K562 (cell line): ENCODE data around the gene ICAM2. TPM values are rescaled to one million over a fixed set of nuclear protein-coding genes. Genes with fewer than 3 reads are reported as not detected.

Experiments used
- BMI1 ChIP-seq: fragments of 150-350 bp; IDR thresholded peaks from 2 replicates; pipeline ENCODE4 v1.6.1; 2014; ENCODE audit warnings: low read length
- POU5F1 ChIP-seq: fragments of 150-350 bp; IDR thresholded peaks from 2 replicates; pipeline ENCODE4 v1.6.1; 2014; ENCODE audit warnings: borderline replicate concordance, low read length, low read depth, mild to moderate bottlenecking; ENCODE audit not compliant: partially characterized antibody
- PYGO2 ChIP-seq: fragments of 450-650 bp; IDR thresholded peaks from 2 replicates; pipeline ENCODE4 v1.6.1; 2016; ENCODE audit warnings: mild to moderate bottlenecking, missing genetic modification characterization, moderate library complexity, missing compliant biosample characterization
- RBM15 ChIP-seq: fragments of 200-400 bp; formaldehyde crosslinking; IDR thresholded peaks from 2 replicates; pipeline ENCODE4 v1.6.1; 2018; ENCODE audit warnings: mild to moderate bottlenecking, low read length, moderate library complexity; ENCODE audit not compliant: insufficient read depth
- RFX5 ChIP-seq: IDR thresholded peaks from 2 replicates; pipeline ENCODE4 v1.6.1; 2011; ENCODE audit warnings: low read depth, mild to moderate bottlenecking, improper control_type of control experiment, low read length
- RFX7 ChIP-seq: fragments of 250-450 bp; sonication (Bioruptor Pico); IDR thresholded peaks from 2 replicates; pipeline ENCODE4 v1.5.1; 2021; ENCODE audit warnings: mild to moderate bottlenecking
- TAF1 ChIP-seq: IDR thresholded peaks from 2 replicates; pipeline ENCODE4 v1.6.1; 2011; ENCODE audit warnings: mild to moderate bottlenecking, low read length, moderate library complexity; ENCODE audit not compliant: insufficient read depth, control insufficient read depth, severe bottlenecking; ENCODE audit errors: extremely low read depth
- TBP ChIP-seq: optimal IDR thresholded peaks from 2 replicates; pipeline ENCODE3; 2011; ENCODE audit warnings: low read depth, low read length, improper control_type of control experiment
- ZNF445 ChIP-seq: fragments of 250-450 bp; sonication (Bioruptor Pico); IDR thresholded peaks from 2 replicates; pipeline ENCODE4 v1.4.0; 2020; ENCODE audit warnings: low read depth, mild to moderate bottlenecking, moderate library complexity
- polyA plus RNA-seq, 8 experiments: library from polyadenylated mRNA; depleted of rRNA in 4 of 8; stranded (reverse) in 5 of 8; unstranded in 3 of 8; fragments of >200 nt; fragmentation: Nextera tagmentation in 2 of 8; fragmentation: Illumina TruSeq in 1 of 8; extraction: Ambion mirVana in 2 of 8; extraction: Trizol in 1 of 8; gene quantifications; 2 replicates each; pipeline versions ENCODE4 v1.2.1 to v1.2.3, GENCODE V29; 2011 to 2014; ENCODE audit warnings: inconsistent platforms in 1 of 8, missing spikeins in 1 of 8
- total RNA-seq, 7 experiments: library from RNA; depleted of rRNA in 6 of 7; stranded (reverse); fragments of >200 nt in 6 of 7; fragmentation: Illumina TruSeq in 2 of 7; extraction: Trizol in 2 of 7; gene quantifications; 2 replicates each; pipeline versions ENCODE4 v1.2.1 to v1.2.3, GENCODE V29; 2011 to 2021; ENCODE audit warnings: low replicate concordance in 1 of 7
- TF ChIP-seq, protein P1 (sequence below): fragments of 250-450 bp; sonication (Bioruptor Pico); IDR thresholded peaks from 2 replicates; pipeline ENCODE4 v1.5.0; 2021; ENCODE audit warnings: mild to moderate bottlenecking, moderate library complexity
- TF ChIP-seq, protein P2 (sequence below), 3 experiments: fragments of 200-800 bp in 1 of 3; fragments of 250-450 bp in 1 of 3; fragments of 450-650 bp in 1 of 3; sonication (Bioruptor Pico) in 1 of 3; sonication (Bioruptor generic) in 1 of 3; formaldehyde crosslinking in 1 of 3; IDR thresholded peaks; 2 replicates each; pipeline versions ENCODE4 v1.6.1 to v1.8.0; 2016 to 2022; ENCODE audit warnings: mild to moderate bottlenecking in 2 of 3, missing genetic modification characterization in 2 of 3, missing compliant biosample characterization in 1 of 3, moderate library complexity in 1 of 3
- TF ChIP-seq, protein P3 (sequence below): IDR thresholded peaks from 3 replicates; pipeline ENCODE4 v1.6.1; 2011; ENCODE audit warnings: borderline replicate concordance, mild to moderate bottlenecking, moderate library complexity; ENCODE audit not compliant: insufficient read length; ENCODE audit errors: extremely low read depth
- TF ChIP-seq, protein P4 (sequence below): fragments of 200-800 bp; sonication (Bioruptor generic); IDR thresholded peaks from 2 replicates; pipeline ENCODE4 v1.6.1; 2017; ENCODE audit warnings: missing genetic modification characterization, missing compliant biosample characterization

Gene ICAM2
- total and polyA plus RNA-seq, 9 of the 15 experiments (the other 6 are each of a cell fraction or from before 2014, with no cell fraction given): 37.9 to 89.4 (median 60.6) TPM

DNA sequence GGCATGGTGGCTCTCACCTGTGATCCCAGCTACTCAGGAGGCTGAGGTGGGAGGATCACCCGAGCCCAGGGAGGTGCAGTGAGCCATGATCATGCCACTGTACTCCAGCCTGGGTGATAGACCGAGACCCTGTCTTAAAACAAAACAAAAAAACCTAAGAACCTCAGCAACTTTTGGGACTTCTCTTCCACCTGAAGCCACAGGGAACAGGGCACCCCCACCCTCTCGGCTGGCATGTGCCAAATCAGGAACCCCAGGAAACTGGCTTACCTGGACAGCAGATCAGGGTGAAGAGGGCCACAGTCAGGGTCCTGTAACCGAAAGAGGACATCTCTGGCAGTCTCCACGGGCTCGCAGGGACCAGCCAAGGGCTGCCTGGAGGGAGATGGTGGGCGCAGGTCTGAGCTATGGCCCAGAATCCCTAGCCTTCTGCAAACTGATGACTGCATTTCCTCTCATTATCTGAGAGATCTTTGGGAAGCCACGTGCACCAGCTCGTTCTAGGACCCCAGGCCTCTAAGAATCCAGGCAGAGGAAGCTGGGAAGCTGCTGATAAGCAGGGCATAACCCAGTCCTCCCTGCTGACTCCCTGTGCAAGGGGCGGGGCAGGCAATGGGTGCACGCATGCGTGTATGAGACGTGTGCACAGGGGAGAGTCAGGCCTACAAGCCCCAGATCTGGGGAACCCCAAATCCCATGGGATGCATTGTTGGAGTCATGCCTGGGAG, 13.9 kb downstream of the ICAM2 start (continued):
- TF ChIP-seq, protein P1, sequence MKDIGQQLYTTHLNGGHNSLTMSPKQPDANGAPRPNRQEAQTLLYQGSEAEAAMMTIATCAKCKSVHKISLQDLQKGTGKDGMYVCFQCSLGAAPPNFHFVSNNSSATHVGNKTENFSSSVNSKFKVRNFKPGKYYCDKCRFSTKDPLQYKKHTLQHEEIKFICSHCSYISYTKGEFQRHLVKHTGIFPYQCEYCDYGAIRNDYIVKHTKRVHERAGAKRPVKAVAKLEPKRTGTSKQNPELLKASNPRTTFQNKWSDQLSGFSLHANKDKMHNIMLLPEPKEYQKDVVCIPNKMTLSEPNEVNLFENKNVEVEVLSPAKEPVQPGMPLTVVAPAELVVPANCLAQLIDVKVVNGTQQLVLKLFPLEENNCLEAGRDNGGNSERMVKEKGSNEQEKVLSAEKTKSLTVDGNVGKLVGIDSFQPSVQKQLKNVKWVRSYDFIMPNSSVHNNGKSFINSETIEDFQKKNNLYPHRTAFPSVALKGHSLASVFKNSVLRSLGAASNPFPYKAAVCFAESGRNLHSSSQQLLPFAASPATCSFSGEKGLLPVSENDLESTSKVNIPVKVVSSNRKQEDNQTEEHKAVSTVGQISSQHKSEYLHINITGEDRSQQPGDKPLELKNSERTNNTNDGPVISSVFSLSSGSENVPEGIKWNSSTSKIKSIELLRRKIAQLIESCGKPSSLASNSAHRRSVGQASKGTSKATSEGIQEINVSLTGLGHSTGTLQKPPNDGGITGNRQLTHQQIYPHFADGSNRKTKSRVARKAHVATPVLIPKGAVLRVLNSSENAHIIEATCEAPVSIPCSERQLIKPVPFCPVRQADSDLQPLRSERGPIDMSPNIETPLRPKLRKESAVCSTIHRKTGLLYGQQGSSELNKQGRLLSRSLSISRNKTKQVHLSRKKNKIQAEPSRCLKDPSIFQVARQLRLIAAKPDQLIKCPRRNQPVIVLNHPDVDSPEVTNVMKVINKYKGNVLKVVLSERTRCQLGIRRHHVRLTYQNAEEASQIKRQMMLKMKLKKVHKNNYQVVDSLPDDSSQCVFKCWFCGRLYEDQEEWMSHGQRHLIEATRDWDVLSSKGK (CRISPR knock-in tag): no peak
- TF ChIP-seq, protein P2, sequence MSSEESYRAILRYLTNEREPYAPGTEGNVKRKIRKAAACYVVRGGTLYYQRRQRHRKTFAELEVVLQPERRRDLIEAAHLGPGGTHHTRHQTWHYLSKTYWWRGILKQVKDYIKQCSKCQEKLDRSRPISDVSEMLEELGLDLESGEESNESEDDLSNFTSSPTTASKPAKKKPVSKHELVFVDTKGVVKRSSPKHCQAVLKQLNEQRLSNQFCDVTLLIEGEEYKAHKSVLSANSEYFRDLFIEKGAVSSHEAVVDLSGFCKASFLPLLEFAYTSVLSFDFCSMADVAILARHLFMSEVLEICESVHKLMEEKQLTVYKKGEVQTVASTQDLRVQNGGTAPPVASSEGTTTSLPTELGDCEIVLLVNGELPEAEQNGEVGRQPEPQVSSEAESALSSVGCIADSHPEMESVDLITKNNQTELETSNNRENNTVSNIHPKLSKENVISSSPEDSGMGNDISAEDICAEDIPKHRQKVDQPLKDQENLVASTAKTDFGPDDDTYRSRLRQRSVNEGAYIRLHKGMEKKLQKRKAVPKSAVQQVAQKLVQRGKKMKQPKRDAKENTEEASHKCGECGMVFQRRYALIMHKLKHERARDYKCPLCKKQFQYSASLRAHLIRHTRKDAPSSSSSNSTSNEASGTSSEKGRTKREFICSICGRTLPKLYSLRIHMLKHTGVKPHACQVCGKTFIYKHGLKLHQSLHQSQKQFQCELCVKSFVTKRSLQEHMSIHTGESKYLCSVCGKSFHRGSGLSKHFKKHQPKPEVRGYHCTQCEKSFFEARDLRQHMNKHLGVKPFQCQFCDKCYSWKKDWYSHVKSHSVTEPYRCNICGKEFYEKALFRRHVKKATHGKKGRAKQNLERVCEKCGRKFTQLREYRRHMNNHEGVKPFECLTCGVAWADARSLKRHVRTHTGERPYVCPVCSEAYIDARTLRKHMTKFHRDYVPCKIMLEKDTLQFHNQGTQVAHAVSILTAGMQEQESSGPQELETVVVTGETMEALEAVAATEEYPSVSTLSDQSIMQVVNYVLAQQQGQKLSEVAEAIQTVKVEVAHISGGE (CRISPR knock-in tag; IDR thresholded peaks at IDR 0.05): peak in 1 of 3 experiments; percentile 30; a peak in 1 of 6 replicates
- TF ChIP-seq ZNF445 (CRISPR knock-in tag) (no peak), TAF1 (peak; percentile 40), TBP (peak; percentile 31), BMI1 (no peak), POU5F1 (no peak), RBM15 (no peak), RFX5 (no peak), PYGO2 (tag) (0 out of 2 replicates have a peak, but pooled peaks have one; percentile 56), RFX7 (CRISPR knock-in tag) (no peak)
- TF ChIP-seq, protein P3, sequence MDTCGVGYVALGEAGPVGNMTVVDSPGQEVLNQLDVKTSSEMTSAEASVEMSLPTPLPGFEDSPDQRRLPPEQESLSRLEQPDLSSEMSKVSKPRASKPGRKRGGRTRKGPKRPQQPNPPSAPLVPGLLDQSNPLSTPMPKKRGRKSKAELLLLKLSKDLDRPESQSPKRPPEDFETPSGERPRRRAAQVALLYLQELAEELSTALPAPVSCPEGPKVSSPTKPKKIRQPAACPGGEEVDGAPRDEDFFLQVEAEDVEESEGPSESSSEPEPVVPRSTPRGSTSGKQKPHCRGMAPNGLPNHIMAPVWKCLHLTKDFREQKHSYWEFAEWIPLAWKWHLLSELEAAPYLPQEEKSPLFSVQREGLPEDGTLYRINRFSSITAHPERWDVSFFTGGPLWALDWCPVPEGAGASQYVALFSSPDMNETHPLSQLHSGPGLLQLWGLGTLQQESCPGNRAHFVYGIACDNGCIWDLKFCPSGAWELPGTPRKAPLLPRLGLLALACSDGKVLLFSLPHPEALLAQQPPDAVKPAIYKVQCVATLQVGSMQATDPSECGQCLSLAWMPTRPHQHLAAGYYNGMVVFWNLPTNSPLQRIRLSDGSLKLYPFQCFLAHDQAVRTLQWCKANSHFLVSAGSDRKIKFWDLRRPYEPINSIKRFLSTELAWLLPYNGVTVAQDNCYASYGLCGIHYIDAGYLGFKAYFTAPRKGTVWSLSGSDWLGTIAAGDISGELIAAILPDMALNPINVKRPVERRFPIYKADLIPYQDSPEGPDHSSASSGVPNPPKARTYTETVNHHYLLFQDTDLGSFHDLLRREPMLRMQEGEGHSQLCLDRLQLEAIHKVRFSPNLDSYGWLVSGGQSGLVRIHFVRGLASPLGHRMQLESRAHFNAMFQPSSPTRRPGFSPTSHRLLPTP: no peak
- TF ChIP-seq, protein P4, sequence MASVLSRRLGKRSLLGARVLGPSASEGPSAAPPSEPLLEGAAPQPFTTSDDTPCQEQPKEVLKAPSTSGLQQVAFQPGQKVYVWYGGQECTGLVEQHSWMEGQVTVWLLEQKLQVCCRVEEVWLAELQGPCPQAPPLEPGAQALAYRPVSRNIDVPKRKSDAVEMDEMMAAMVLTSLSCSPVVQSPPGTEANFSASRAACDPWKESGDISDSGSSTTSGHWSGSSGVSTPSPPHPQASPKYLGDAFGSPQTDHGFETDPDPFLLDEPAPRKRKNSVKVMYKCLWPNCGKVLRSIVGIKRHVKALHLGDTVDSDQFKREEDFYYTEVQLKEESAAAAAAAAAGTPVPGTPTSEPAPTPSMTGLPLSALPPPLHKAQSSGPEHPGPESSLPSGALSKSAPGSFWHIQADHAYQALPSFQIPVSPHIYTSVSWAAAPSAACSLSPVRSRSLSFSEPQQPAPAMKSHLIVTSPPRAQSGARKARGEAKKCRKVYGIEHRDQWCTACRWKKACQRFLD (CRISPR knock-in tag): peak; percentile 61; the same call in 1 of the 2 replicates
